Activated naive CD8-positive, alpha-beta T cell treated with anti-CD3 and anti-CD28 coated beads, Interleukin-2, amount 50 U/mL, for 24 hours (primary cell): ENCODE data around the gene NUDT15.
"Not testable (repeated sequence)": the region's sequence is repeated elsewhere in the genome, so short reads cannot be mapped to it uniquely, and the experiment has no call there.

Source experiments
- ATAC-seq: fragments of 150-1000 bp; cut with Tn5 transposase; one replicate; pipeline ENCODE4 v1.10.0; 2021
- DNase-seq: peaks from one replicate; pipeline ENCODE4 v3.0.0; 2021
- H3K27ac Mint-ChIP-seq: one replicate; pipeline ENCODE4 v1.8.0; 2021; ENCODE audit warnings: mild to moderate bottlenecking, mixed read lengths
- H3K27me3 Mint-ChIP-seq: one replicate; pipeline ENCODE4 v1.8.0; 2021; ENCODE audit warnings: mixed read lengths
- H3K36me3 Mint-ChIP-seq: one replicate; pipeline ENCODE4 v1.8.0; 2021; ENCODE audit warnings: low read depth, mixed read lengths
- H3K4me1 Mint-ChIP-seq: one replicate; pipeline ENCODE4 v1.8.0; 2021; ENCODE audit warnings: mixed read lengths
- H3K4me3 Mint-ChIP-seq: one replicate; pipeline ENCODE4 v1.8.0; 2021; ENCODE audit warnings: mild to moderate bottlenecking, moderate library complexity, mixed read lengths
- H3K9me3 Mint-ChIP-seq: one replicate; pipeline ENCODE4 v1.8.0; 2021; ENCODE audit warnings: mixed read lengths

NUDT15 gene

GRCh38 chr13:48037346-48038173 lies at the start of gene NUDT15:
NUDT15 (plus strand) TSS chr13:48037726; CDS start chr13:48037747, 21 bp downstream.
- Mint-ChIP-seq H3K4me3 (peak within 1 kb of the TSS; percentile 96), H3K9me3 (no peaks in the 10 kb centered on the region), H3K27me3 (no peaks in the 10 kb centered on the region), H3K27ac (peak within 1 kb of the TSS; percentile 98), H3K36me3 (peaks cover 21% of the 10 kb centered on the region), H3K4me1 (peaks cover 41% of the 10 kb centered on the region)
- DNase-seq (peak; percentile 96), ATAC-seq (peak; percentile 95)

GRCh38 chr13:47990427-47990826 lies 47.1 kb upstream of the NUDT15 start:
- DNase-seq (no peak), ATAC-seq (no peak)
- no peaks in the 10 kb centered on the region for H3K4me1 Mint-ChIP-seq
- no peak overlapping the region for H3K27ac Mint-ChIP-seq
- H3K27me3 Mint-ChIP-seq: no peaks in the 10 kb centered on the region
- peaks cover 65% of the 10 kb centered on the region for H3K36me3 Mint-ChIP-seq
- H3K4me3 Mint-ChIP-seq: no peak overlapping the region
- no peaks in the 10 kb centered on the region for H3K9me3 Mint-ChIP-seq

DNA sequence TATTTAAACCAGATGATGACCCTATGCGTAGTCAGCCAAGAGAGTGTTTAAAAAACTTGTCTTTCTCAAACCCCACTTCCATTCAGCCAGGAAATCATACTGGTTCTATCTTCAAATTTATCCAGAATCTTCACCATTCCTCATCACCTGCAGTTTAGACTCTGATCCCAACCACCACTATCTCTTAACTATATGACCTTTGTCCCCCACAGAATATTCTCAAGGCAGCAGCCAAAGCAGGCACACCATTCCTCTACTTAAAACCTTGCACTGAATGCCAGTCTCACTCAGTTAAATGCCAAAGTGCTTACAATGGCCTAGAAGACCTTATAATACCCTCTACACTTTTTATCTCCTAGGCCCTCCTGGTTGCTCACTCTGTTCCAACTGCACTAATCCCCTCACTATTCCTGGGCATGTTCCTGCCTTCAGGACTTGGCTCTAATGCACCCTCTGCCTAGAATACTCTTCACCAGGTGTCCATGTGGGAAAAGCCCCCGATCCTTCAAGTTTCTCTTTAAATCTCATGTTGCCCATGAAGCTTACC lies 46.5 kb upstream of the NUDT15 start:
- ATAC-seq (no peak), DNase-seq (no peak)
- Mint-ChIP-seq H3K27me3 (no peaks in the 10 kb centered on the region), H3K4me1 (no peaks in the 10 kb centered on the region), H3K36me3 (peaks cover 60% of the 10 kb centered on the region), H3K27ac (no peak overlapping the region), H3K4me3 (no peak overlapping the region), H3K9me3 (no peaks in the 10 kb centered on the region)

DNA sequence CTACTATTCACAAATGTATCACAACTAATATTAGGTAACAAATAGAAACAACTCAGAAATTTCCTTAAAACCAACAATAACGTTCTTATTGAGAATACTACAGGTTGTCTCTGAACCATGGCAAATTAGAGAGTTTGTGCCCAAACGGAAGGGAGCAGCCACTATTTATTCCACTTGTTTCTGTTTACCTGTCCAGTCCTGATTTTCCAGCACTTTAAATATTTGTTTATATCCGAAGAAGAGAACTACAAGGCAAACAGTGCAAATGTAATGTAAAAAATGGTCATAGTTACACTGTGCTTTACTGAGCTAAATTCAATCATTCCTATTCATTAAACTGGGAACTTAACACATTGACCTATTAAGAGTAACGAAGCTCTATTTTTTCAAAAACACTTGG lies 45.7 kb upstream of the NUDT15 start:
- no peaks in the 10 kb centered on the region for H3K4me1 Mint-ChIP-seq
- H3K27ac Mint-ChIP-seq: no peak overlapping the region
- H3K36me3 Mint-ChIP-seq: peaks cover 56% of the 10 kb centered on the region
- ATAC-seq (no peak), DNase-seq (no peak)
- H3K9me3 Mint-ChIP-seq: no peaks in the 10 kb centered on the region
- no peaks in the 10 kb centered on the region for H3K27me3 Mint-ChIP-seq
- H3K4me3 Mint-ChIP-seq: no peak overlapping the region

DNA sequence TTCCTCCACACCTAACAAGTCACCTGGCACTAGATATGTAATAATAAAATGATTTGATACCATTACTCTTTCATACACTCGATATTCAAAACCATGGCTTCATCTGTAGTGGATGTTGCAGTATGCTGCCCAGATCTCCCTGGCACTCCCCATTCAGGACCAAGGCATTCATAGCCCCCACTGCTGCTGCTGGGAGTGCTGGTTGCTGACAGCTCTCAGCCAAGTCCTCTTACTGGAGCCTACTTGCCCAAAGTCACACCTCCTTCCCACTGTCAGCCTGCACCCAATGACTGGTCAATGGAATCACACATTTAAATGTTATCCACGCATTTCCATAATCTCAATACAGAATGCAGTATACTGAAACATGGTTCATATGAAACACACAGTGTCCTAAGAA lies 40.1 kb upstream of the NUDT15 start:
- no peak overlapping the region for H3K4me3 Mint-ChIP-seq
- no peaks in the 10 kb centered on the region for H3K27me3 Mint-ChIP-seq
- H3K27ac Mint-ChIP-seq: no peak overlapping the region
- peaks cover 29% of the 10 kb centered on the region for H3K36me3 Mint-ChIP-seq
- peaks cover 29% of the 10 kb centered on the region for H3K4me1 Mint-ChIP-seq
- ATAC-seq (no peak), DNase-seq (no peak)
- H3K9me3 Mint-ChIP-seq: no peaks in the 10 kb centered on the region

GRCh38 chr13:47999973-48000372 lies 37.6 kb upstream of the NUDT15 start:
- Mint-ChIP-seq H3K4me3 (peak overlapping the region; percentile 92), H3K27ac (peak overlapping the region; percentile 84), H3K36me3 (peaks cover 10% of the 10 kb centered on the region), H3K9me3 (no peaks in the 10 kb centered on the region), H3K4me1 (peaks cover 29% of the 10 kb centered on the region), H3K27me3 (no peaks in the 10 kb centered on the region)
- ATAC-seq (no peak), DNase-seq (no peak)

DNA sequence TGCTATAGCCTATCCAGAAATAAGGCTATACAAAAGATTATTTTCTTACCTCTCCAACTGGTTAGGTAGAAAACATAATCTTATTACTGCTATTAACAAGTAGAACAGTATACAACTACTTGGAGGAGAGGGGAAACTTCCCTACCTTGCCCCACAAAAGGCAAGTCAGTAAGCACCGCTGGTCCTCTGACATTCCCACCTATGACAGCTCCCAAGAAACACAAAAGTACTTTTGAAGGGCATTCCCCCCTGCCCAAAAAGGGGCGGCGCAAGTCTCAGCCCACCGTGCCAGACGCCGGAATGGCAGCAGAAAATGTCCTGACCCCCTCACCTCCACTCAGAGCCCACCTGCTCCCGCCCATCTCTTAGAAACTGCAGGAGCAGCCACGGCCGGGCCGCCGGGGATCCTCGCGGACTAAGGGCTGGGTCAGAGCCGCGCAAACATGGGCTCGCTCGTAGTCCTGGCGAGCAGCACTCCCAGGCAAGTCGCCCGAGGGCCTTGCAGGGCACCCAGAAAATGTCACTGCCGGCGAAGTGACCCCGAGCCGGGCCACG lies 36.9 kb upstream of the NUDT15 start:
- peak; percentile 45 for ATAC-seq

DNA sequence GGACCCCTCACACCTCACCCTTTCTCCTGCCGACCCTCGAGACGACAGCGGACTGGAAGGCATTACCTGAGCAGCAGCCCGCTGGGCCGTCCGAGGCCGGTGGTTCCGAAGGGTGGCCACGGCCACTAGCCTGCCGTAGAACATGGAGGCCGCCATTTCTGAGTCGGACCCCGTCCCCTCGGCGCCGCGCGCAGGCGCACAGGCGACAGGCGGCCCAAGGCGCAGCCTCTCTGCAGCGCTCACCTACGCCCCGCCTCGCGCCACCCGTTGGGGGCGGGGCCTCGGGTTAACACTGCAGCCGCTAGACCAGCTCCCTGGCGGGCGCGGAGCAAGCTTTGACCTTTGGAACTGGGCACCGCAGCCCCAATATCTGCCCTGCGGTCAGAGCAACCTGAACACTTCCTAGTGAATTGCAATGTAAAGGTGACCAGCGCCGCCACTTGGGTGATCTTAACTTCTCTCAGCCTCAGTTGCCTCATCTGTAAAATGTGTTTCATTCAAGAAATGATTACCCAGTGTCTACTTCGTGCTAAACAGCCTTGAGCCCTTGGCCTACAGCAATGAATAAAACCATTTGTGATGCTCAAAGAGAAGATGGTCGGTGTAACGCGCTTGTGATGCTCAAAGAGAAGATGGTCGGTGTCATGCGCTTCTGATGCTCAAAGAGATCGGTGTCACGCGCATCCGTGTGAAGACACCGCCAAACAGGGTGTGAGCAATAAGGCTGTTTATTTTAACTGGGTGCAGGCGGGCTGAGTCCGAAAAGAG lies 36.2 kb upstream of the NUDT15 start, which contains the start of gene SUCLA2:
Gene SUCLA2, minus strand, starts transcription at position 160 of the 768 bp plus-strand sequence. Its CDS starts 4 bp downstream, at position 156.
- Mint-ChIP-seq H3K27ac (peak within 1 kb of the TSS; percentile 84), H3K9me3 (no peaks in the 10 kb centered on the region), H3K4me3 (peak within 1 kb of the TSS; percentile 92), H3K27me3 (no peaks in the 10 kb centered on the region), H3K36me3 (peaks cover 4% of the 10 kb centered on the region), H3K4me1 (peaks cover 29% of the 10 kb centered on the region)
- DNase-seq: peak; percentile 93
- peak; percentile 100 for ATAC-seq

More for the DNA sequence above, 36.9 kb upstream of the NUDT15 start:
- Mint-ChIP-seq H3K27me3 (no peaks in the 10 kb centered on the region), H3K36me3 (peaks cover 6% of the 10 kb centered on the region), H3K4me3 (peak overlapping the region; percentile 92), H3K9me3 (no peaks in the 10 kb centered on the region), H3K4me1 (peaks cover 29% of the 10 kb centered on the region), H3K27ac (peak overlapping the region; percentile 84)
- no peak for DNase-seq

GRCh38 chr13:48001999-48002398 lies 35.5 kb upstream of the NUDT15 start:
- H3K4me3 Mint-ChIP-seq: peak overlapping the region; percentile 92
- not testable (repeated sequence) for H3K36me3 Mint-ChIP-seq, H3K9me3 Mint-ChIP-seq, DNase-seq, H3K27me3 Mint-ChIP-seq, H3K27ac Mint-ChIP-seq, ATAC-seq
- peaks cover 29% of the 10 kb centered on the region for H3K4me1 Mint-ChIP-seq

- Mint-ChIP-seq H3K4me3 (no peak overlapping the region), H3K4me1 (peaks cover 19% of the 10 kb centered on the region), H3K27me3 (no peaks in the 10 kb centered on the region), H3K36me3 (no peaks in the 10 kb centered on the region), H3K27ac (no peak overlapping the region), H3K9me3 (no peaks in the 10 kb centered on the region)
- ATAC-seq (no peak), DNase-seq (no peak)
Observed at GRCh38 chr13:48004201-48004600, 33.3 kb upstream of the NUDT15 start.

DNA sequence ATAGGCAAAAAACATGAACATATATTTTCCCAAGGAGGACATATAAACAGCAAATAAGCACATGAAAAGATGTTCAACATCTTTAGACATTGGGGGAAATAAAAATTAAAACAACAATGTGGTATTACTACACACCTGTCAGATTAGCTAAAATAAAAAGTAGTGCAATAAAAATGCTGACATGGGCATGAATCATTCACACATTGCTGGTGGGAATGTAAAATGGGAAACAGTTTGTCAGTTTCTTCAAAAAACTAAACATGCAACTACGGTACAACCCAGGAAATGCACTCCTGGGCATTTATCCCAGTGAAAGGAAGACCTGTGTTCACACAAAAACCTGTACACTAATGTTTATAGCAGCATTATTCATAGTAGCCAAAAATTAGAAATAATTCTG lies 31.1 kb upstream of the NUDT15 start:
- ATAC-seq: no peak
- H3K4me3 Mint-ChIP-seq: no peak overlapping the region
- H3K9me3 Mint-ChIP-seq: no peaks in the 10 kb centered on the region
- H3K27me3 Mint-ChIP-seq: no peaks in the 10 kb centered on the region
- H3K27ac Mint-ChIP-seq: no peak overlapping the region
- H3K4me1 Mint-ChIP-seq: peaks cover 7% of the 10 kb centered on the region
- H3K36me3 Mint-ChIP-seq: no peaks in the 10 kb centered on the region
- no peak for DNase-seq

DNA sequence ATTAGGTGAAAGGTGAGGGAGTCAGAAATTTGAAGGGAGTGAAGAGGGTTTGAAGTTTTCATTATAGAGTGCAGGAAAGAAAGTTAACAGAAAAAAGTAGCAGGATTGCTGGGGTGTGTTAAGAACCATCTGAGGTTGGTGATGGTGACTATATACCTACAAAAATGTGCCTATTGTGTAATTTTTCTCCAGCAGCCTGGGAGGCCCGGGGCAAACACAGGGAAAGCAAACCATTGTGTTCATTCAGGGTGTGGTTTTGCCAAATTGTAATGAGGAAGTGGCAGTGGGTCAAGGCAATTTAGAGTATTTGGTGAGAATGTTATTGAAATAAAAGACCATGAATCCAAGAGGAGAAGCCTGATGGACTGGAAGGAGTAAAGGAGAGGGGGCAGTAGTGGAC lies 28.2 kb upstream of the NUDT15 start:
- H3K27ac Mint-ChIP-seq: no peak overlapping the region
- no peak overlapping the region for H3K4me3 Mint-ChIP-seq
- ATAC-seq (no peak), DNase-seq (no peak)
- H3K27me3 Mint-ChIP-seq: no peaks in the 10 kb centered on the region
- H3K4me1 Mint-ChIP-seq: no peaks in the 10 kb centered on the region
- no peaks in the 10 kb centered on the region for H3K9me3 Mint-ChIP-seq
- H3K36me3 Mint-ChIP-seq: no peaks in the 10 kb centered on the region

- Mint-ChIP-seq H3K4me1 (no peaks in the 10 kb centered on the region), H3K9me3 (no peaks in the 10 kb centered on the region), H3K4me3 (no peak overlapping the region), H3K36me3 (no peaks in the 10 kb centered on the region), H3K27me3 (no peaks in the 10 kb centered on the region), H3K27ac (no peak overlapping the region)
- ATAC-seq (no peak), DNase-seq (no peak)
Observed at GRCh38 chr13:48010698-48011097, 26.8 kb upstream of the NUDT15 start.

DNA sequence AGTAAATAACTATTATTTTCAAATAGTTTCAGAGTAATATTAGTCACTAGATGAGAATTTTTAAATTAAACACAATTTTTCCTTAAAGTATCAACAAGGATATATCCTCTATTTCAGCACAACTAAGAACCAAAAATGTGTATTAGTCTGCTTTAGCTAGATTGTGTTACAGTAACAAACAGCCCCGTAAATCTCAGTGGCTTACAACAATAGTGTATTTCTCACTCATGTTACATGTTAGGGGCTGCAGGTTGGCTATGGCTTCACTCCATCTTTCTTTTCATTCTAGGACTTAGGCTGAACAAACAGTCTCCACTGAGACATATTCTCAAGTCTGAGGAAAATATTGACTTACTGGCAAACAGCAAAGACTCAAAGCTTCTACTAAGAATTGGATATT lies 24.9 kb upstream of the NUDT15 start:
- ATAC-seq (no peak), DNase-seq (no peak)
- Mint-ChIP-seq H3K27ac (no peak overlapping the region), H3K27me3 (no peaks in the 10 kb centered on the region), H3K4me3 (no peak overlapping the region), H3K9me3 (no peaks in the 10 kb centered on the region), H3K4me1 (no peaks in the 10 kb centered on the region), H3K36me3 (no peaks in the 10 kb centered on the region)
